GM12892 (cell line): ENCODE results near the gene ENDOV. TPM values are rescaled to one million over a fixed set of nuclear protein-coding genes. Genes with fewer than 3 reads are reported as not detected.

Experiments used
- DNase-seq: peaks from one replicate; pipeline ENCODE4 v3.0.0; 2011; ENCODE audit not compliant: insufficient read length
- FAIRE-seq: peaks from 2 replicates; lab custom pipeline; 2011; peaks lifted over from hg19 to GRCh38; lab: Jason Lieb, UNC
- POLR2A ChIP-seq: IDR thresholded peaks from 2 replicates; pipeline ENCODE4 v1.6.1; 2011; ENCODE audit warnings: low read depth, low read length, control low read depth
- POLR2AphosphoS5 ChIP-seq: IDR thresholded peaks from 2 replicates; pipeline ENCODE4 v1.6.1; 2011; ENCODE audit warnings: low read depth, low read length, control low read depth
- TAF1 ChIP-seq: IDR thresholded peaks from 2 replicates; pipeline ENCODE4 v1.6.1; 2011; ENCODE audit warnings: low read depth, mild to moderate bottlenecking, control low read depth, low read length, borderline replicate concordance
- polyA plus RNA-seq: library from polyadenylated mRNA; unstranded; fragments of >200 nt; gene quantifications from one replicate; pipeline ENCODE4 v1.2.1, GENCODE V29; 2012; ENCODE audit warnings: missing spikeins, inconsistent platforms; ENCODE audit not compliant: missing spikeins

The ENDOV gene
- 6.7 TPM for polyA plus RNA-seq

DNA sequence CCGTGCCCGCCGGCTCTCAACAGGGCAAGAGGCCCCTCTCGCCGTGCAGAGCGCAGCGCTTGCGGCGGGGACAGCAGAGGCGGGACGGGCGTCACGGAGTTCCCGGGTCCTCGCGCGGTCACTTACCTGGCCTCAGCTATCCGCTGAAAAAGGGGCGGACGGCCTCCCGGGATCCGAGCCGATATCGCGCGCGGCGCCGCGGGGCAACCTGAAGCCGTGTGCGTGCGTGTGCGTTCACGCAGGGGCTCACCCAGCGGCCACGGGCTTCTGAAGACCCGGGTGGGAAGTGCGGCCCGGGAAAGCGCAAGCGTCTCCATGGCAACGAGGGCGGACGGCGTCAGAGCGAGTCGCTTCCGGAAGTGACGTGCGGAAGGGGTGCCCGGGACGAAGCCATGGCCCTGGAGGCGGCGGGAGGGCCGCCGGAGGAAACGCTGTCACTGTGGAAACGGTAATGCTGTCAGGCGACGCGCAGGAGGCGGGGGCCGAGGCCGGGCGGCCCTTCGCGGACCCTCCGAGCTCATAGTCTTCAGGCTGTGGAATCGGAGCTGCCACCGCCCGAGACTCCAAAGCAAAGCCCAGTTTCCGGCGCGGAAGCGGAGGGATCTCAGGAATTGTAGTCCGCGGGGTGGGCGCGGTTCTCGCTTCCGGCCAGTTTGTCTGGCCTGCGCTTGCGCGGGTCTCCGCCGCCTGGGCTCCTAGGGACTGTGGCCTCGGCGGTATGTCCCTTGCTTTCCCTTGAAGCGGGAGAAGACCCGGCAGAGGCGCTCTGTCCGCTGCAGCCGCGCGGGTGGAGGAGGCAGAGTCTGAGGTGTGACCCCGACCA, at the start of gene ENDOV:
Gene ENDOV (plus strand): TSS at position 365 of the 823 bp plus-strand sequence. CDS start 28 bp downstream, at position 393.
- TF ChIP-seq POLR2A (peak; percentile 78; the same call in 1 of the 2 replicates), TAF1 (peak; percentile 48; the same call in 1 of the 2 replicates), POLR2AphosphoS5 (peak; percentile 58)
- DNase-seq, result peak; percentile 100
- FAIRE-seq, result peak; percentile 91

DNA sequence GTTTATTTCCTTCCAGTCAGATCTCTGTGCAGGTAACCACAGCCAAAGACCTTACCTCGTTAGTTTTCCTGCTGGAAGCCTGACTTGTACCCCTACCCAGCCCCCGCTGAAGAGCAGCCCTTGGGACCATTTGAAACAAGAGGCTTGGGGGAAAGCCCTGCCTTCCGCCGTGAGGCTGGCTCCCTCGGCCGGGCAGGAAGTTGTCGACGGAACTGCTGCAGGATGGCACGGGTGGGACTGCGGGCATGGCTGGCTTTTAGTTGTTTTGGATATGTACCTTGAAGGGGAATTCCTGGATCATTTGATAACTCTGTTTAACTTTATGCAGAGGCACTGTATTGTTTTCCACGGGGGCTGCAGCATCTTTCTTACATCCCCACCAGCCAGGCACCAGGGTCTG, 49.0 kb upstream of the ENDOV start:
- no peak for FAIRE-seq
- no peak for DNase-seq
- TF ChIP-seq TAF1, result no peak
- no peak for TF ChIP-seq POLR2A
- no peak for TF ChIP-seq POLR2AphosphoS5

DNA sequence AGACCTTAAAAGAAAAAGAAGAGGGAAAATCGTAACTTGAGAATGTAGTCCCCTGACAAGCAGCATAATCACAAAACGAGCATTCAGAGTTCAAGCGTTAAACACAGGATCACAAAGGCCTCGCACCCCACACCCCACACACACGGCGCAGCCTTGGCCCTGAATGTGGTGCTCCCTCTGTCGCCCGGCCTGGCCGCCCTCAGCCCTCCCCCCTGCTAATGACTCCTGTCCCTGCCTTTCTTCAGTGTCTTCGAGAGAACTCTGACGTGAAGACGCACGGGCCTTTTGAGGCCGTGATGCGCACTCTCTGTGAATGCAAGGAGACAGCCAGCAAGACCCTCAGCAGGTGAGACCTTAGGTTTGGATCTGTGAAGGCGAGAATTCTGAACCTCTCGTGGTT, 47.5 kb upstream of the ENDOV start:
- FAIRE-seq, result no peak

DNA sequence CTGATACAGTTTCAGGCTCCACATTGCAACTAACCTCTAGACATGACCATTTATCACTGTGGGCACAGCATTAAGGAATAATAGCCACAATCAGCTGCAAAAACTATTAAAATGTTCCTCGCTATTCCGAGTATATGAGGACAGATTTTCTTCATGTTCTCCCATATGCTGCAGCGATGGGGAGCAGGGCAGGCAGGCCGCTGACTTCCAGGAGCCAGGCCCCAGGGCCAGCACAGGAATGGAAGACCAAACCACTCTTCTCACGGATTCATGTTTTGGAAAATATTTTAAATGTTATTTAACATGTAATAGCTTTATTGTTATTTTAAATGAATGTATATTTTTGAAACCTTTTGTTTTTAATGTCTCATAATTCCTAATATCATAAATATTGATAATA, 43.8 kb upstream of the ENDOV start:
- TF ChIP-seq TAF1, result no peak
- no peak for FAIRE-seq
- no peak for DNase-seq

More for the DNA sequence above, 47.5 kb upstream of the ENDOV start:
- no peak for TF ChIP-seq POLR2AphosphoS5
- TF ChIP-seq POLR2A, result no peak
- TF ChIP-seq TAF1, result no peak
- no peak for DNase-seq

DNA sequence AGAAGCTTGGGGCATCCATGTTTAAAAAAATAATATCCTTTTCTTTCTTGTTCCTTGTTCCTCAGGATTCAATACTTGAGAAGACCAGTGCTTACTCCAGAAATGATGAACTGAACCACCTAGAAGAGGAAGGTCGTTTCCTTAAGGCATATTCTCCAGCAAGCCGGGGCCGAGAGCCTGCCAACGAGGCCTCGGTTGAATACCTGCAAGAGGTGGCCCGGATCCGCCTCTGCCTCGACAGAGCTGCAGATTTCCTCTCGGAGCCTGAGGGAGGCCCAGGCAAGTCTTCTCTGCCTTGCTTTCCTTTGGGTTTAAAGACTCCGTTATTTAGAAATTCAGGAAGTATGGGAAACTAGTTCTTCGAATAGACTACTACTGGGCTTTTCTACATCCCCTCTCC, 42.5 kb upstream of the ENDOV start:
- TF ChIP-seq POLR2A (no peak), TAF1 (no peak), POLR2AphosphoS5 (no peak)
- no peak for FAIRE-seq

DNA sequence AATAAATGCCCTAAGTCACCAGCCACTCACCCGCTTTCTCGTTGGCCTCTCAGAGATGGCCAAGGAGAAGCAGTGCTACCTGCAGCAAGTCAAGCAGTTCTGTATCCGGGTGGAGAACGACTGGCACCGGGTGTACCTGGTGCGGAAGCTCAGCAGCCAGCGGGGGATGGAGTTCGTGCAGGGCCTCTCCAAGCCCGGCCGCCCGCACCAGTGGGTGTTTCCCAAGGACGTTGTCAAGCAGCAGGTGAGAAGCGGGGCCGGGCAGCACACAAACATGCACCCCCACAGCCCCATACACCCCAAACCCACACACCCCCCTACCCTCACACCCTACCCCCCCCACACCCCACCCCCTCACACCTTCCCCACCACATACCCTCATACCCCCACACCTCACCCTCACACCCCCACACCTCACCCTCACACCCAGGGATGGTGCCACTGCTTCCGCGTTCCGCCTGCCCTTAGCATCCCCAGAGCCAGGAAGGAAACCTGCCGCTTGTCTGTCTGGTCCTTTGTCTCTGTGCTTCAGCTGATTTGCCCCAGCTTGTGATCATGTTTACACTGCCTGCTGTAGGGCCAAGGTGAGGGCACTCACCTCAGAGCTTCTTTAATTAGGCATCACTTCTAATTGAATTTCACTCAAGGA, 41.9 kb upstream of the ENDOV start:
- no peak for FAIRE-seq
- TF ChIP-seq POLR2AphosphoS5 (no peak), TAF1 (no peak), POLR2A (no peak)

More for the DNA sequence above, 42.5 kb upstream of the ENDOV start:
- DNase-seq, result no peak

DNA sequence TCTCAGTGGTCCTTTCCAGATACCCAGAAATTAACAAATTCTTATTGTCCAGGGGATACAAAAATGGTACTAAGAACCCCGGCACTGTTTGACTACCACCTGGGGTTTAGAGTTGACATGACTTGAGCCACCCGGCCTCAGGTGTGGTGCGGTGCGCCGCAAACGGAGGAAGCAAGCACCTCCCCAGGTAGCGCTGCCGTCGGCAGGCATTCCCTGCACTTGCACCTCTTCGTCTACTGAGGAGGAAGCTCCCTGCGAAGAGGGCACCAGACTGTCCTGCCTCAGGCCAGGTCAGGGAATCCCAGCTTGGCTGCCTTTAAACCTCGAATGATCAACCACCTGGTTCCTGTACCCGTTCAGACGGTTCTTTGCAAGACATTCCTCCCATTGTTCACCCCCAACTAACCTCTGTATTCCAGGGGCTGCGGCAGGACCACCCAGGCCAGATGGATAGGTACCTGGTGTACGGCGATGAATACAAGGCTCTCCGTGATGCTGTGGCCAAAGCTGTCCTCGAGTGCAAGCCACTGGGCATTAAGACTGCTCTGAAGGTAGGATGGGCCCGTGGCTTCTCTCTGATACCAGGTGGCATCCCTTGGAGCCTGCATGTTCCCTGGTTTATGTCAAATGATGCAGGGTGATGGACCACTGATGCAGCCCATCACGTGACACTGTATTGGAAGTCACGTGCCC, 40.8 kb upstream of the ENDOV start:
- DNase-seq (no peak), FAIRE-seq (no peak)
- no peak for TF ChIP-seq POLR2AphosphoS5
- TF ChIP-seq POLR2A, result no peak
- no peak for TF ChIP-seq TAF1

More for the DNA sequence above, 41.9 kb upstream of the ENDOV start:
- DNase-seq, result no peak

DNA sequence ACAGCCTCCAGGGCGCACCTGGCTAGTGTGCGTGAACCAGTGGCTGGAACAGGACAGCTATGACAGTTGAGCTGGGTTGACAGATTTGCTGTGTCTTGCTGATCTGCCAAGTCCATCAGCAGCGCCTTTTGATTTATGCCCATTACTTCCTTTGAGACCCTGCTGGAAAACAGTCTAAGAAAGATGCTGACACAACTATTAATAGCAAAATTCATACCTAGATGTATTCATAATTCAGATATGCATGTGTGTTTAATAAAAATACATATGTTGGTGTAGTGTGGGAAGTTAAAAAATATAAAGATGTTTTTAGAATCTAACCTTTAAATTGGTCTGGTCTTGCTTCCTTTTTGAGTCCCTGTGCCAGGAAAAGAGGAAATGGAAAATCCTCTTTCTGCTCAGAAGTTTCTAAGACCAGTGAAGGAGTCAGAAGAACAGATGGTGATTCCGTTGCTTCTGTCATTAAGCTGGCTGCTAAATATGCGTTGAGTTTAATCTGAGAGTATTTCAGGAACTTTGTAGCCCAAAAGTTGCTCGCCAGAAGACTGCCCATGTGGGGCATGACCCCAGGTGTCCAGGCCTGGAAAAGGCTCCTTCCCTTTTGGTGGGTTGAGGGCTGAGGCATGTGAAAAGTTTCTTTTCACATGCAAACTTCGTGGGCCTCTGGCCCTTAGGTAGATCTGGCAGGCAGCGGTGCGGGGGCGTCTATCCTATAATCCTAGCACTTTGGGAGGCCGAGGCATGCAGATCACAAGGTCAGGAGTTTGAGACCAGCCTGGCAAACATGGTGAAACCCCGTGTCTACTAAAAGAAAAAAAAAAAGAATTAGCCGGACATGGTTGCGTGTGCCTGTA, 40.0 kb upstream of the ENDOV start:
- DNase-seq, result no peak
- no peak for TF ChIP-seq POLR2AphosphoS5
- TF ChIP-seq TAF1, result no peak
- TF ChIP-seq POLR2A, result no peak
- no peak for FAIRE-seq

DNA sequence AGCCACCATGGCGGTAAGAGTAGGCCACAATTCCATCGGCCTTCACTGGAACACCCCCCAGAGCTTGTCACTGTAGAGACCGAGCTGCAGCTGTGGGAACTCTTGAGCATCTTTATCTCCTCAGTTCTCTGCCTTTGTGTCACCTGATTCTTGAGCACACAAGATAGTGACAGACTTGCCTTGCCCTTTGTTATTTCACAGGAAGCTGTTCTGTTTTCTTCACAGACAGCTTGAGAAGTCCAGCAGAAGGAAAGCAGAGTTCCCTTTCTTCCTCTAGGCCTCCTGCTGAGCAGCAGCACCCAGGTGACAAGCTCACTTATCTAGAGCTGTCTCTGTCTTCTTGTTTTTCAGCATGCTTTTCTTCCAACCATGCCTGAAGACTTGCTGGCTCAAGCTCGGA, 38.4 kb upstream of the ENDOV start:
- no peak for DNase-seq
- no peak for TF ChIP-seq POLR2AphosphoS5
- no peak for TF ChIP-seq POLR2A
- TF ChIP-seq TAF1, result no peak
- no peak for FAIRE-seq

DNA sequence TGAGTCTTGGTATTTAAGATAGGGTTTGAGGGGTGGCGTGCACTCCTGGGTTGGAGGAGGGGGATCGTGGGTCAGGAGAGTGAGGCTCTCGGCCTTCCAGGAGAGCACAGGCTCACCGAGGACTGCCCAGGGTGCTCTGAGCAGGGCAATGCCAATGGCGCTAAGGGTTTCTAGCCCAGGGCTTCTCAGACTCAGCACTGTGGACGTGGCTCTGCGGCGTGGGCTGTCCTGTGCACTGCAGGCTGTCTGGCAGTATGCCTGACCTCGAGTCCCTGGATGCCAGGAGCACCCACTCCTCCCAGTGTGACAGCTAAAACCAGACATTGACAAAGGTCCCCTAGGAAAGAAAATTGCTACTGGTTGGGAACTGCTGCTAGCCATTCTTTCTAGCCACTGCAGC, 37.2 kb upstream of the ENDOV start:
- FAIRE-seq (no peak), DNase-seq (no peak)
- no peak for TF ChIP-seq POLR2A

DNA sequence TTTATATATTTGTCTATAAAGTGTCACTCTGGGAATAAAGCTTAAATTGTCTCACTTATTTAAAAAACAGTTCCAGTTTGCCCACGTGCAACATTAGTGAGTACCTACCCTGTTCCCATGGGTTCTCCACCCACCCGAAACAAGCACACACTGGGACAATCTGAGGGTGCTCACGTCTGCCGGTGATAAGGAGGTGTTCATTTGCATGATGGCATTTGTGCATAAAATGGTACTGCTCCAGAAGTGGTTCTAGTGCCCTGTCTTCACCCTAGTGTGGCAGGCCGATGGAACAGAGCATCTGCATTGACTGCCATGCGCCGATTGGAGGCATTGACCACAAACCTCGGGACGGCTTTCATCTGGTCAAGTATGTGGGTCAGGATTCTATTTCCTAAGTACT, 35.6 kb upstream of the ENDOV start:
- FAIRE-seq, result no peak
- TF ChIP-seq POLR2A, result no peak
- no peak for TF ChIP-seq TAF1
- TF ChIP-seq POLR2AphosphoS5, result no peak

More for the DNA sequence above, 35.6 kb upstream of the ENDOV start:
- no peak for DNase-seq
